H1 (cell line): ENCODE results near the gene PLCZ1. TPM values are rescaled to one million over a fixed set of nuclear protein-coding genes. Genes with fewer than 3 reads are reported as not detected.
A peak's percentile ranks its signal among the peaks of the same experiment; 100 is the strongest.

ENCODE experiments used
- CTCF ChIA-PET: fragments of 300-600 bp; sonication (Branson Sonifier 250); formaldehyde crosslinking; loops from one replicate; lab custom pipeline; 2021; ENCODE audit not compliant: partially characterized antibody; lab: Charles Lee
- POLR2A ChIA-PET: fragments of 300-600 bp; sonication (Branson Sonifier 250); formaldehyde crosslinking; loops from one replicate; lab custom pipeline; 2021; ENCODE audit warnings: inconsistent platforms; ENCODE audit not compliant: partially characterized antibody; lab: Charles Lee
- DNase-seq, 2 experiments: peaks; one replicate each; pipeline versions ENCODE4 v3.0.0 to v3.0.0-alpha.2; 2010 to 2022; ENCODE audit warnings: low spot score in 2 of 2, low read depth in 1 of 2, mixed read lengths in 1 of 2
- FAIRE-seq: peaks from 2 replicates; lab custom pipeline; 2011; peaks lifted over from hg19 to GRCh38; lab: Jason Lieb, UNC
- H2AFZ ChIP-seq: 2 replicates; pipeline ENCODE4 v1.8.1; 2012; ENCODE audit warnings: low read length, inconsistent platforms
- H2AK5ac ChIP-seq: 2 replicates; pipeline ENCODE4 v1.6.1; 2013; ENCODE audit warnings: low read depth, low read length
- H2BK120ac ChIP-seq: replicated peaks from 2 replicates; pipeline ENCODE3; 2013; ENCODE audit warnings: low read depth, low read length, inconsistent platforms
- H2BK12ac ChIP-seq: 2 replicates; pipeline ENCODE4 v1.6.1; 2013; ENCODE audit warnings: low read depth, low read length
- H2BK15ac ChIP-seq: 2 replicates; pipeline ENCODE4 v1.6.1; 2013; ENCODE audit warnings: low read length
- H2BK20ac ChIP-seq: 2 replicates; pipeline ENCODE4 v1.6.1; 2013; ENCODE audit warnings: low read length
- H2BK5ac ChIP-seq: 2 replicates; pipeline ENCODE4 v1.6.1; 2013; ENCODE audit warnings: low read depth, low read length
- H3K14ac ChIP-seq: 2 replicates; pipeline ENCODE4 v1.6.1; 2013; ENCODE audit warnings: inconsistent platforms; ENCODE audit not compliant: insufficient read length
- H3K18ac ChIP-seq: 2 replicates; pipeline ENCODE4 v1.6.1; 2013; ENCODE audit warnings: low read length; ENCODE audit errors: extremely low read depth
- H3K23ac ChIP-seq: 2 replicates; pipeline ENCODE4 v1.6.1; 2013; ENCODE audit warnings: inconsistent platforms; ENCODE audit not compliant: insufficient read length
- H3K23me2 ChIP-seq: 2 replicates; pipeline ENCODE4 v1.6.1; 2013; ENCODE audit warnings: low read depth, low read length
- H3K27ac ChIP-seq: 2 replicates; pipeline ENCODE4 v1.6.1; 2011; ENCODE audit warnings: low read depth, low read length, inconsistent platforms
- H3K27me3 ChIP-seq, 4 experiments: replicated peaks in 1 of 4; 1 replicate in 1 of 4; 2 replicates in 3 of 4; pipeline versions ENCODE4 v1.6.1 to v1.8.1; 2011 to 2013; ENCODE audit warnings: low read length in 3 of 4, mild to moderate bottlenecking in 3 of 4, inconsistent platforms in 2 of 4, mixed read lengths in 2 of 4, moderate library complexity in 1 of 4; ENCODE audit not compliant: control insufficient read depth in 3 of 4, insufficient read depth in 3 of 4; ENCODE audit errors: extremely low read depth in 1 of 4
- H3K36me3 ChIP-seq, 4 experiments: 2 replicates each; pipeline versions ENCODE4 v1.6.1 to v1.8.1; 2011 to 2013; ENCODE audit warnings: mild to moderate bottlenecking in 4 of 4, low read length in 3 of 4, moderate library complexity in 2 of 4, control low read depth in 1 of 4, inconsistent platforms in 1 of 4; ENCODE audit not compliant: insufficient read depth in 4 of 4, control insufficient read depth in 2 of 4
- H3K4ac ChIP-seq: replicated peaks from 2 replicates; pipeline ENCODE3; 2013; ENCODE audit warnings: low read length, low read depth, mixed read lengths, inconsistent platforms; ENCODE audit not compliant: insufficient read length
- H3K4me1 ChIP-seq, 4 experiments: replicated peaks in 1 of 4; 1 replicate in 1 of 4; 2 replicates in 3 of 4; pipeline versions ENCODE4 v1.6.1 to v1.8.1; 2011 to 2013; ENCODE audit warnings: low read length in 3 of 4, inconsistent platforms in 2 of 4, mixed read lengths in 1 of 4; ENCODE audit not compliant: insufficient read depth in 4 of 4, control insufficient read depth in 3 of 4
- H3K4me2 ChIP-seq, 2 experiments: 2 replicates each; pipeline versions ENCODE4 v1.6.1 to v1.8.1; 2011 to 2013; ENCODE audit warnings: low read depth in 2 of 2, low read length in 2 of 2, control low read depth in 1 of 2, inconsistent platforms in 1 of 2, mild to moderate bottlenecking in 1 of 2; ENCODE audit not compliant: insufficient read depth in 1 of 2
- H3K4me3 ChIP-seq, 4 experiments: fragments of 200-600, 300-600 bp in 1 of 4; sonication (generic), shearing (Covaris generic), sonication (Bioruptor Twin) in 1 of 4; 2 replicates each; pipeline versions ENCODE4 v1.5.1 to v1.8.1; 2011 to 2016; ENCODE audit warnings: low read length in 4 of 4, low read depth in 3 of 4, control low read depth in 2 of 4, inconsistent platforms in 2 of 4, mild to moderate bottlenecking in 2 of 4, mixed read lengths in 1 of 4, moderate library complexity in 1 of 4; ENCODE audit not compliant: insufficient read depth in 2 of 4; ENCODE audit errors: extremely low read depth in 1 of 4
- H3K56ac ChIP-seq: replicated peaks from 2 replicates; pipeline ENCODE3; 2013; ENCODE audit warnings: low read depth, mild to moderate bottlenecking, mixed read lengths, low read length, inconsistent platforms; ENCODE audit not compliant: insufficient read length
- H3K79me1 ChIP-seq: 2 replicates; pipeline ENCODE4 v1.6.1; 2013; ENCODE audit warnings: low read depth, low read length, control low read depth
- H3K79me2 ChIP-seq, 2 experiments: 2 replicates each; pipeline versions ENCODE4 v1.6.1 to v1.8.1; 2012 to 2013; ENCODE audit warnings: low read length in 2 of 2, mild to moderate bottlenecking in 2 of 2, inconsistent platforms in 1 of 2; ENCODE audit not compliant: insufficient read depth in 2 of 2, control insufficient read depth in 1 of 2
- H3K9ac ChIP-seq, 4 experiments: replicated peaks in 1 of 4; 1 replicate in 1 of 4; 2 replicates in 3 of 4; pipeline versions ENCODE4 v1.6.1 to v1.8.1; 2011 to 2013; ENCODE audit warnings: low read depth in 3 of 4, low read length in 3 of 4, control low read depth in 2 of 4, mild to moderate bottlenecking in 2 of 4, moderate library complexity in 2 of 4, inconsistent platforms in 1 of 4; ENCODE audit errors: extremely low read depth in 1 of 4
- H3K9me3 ChIP-seq, 2 experiments: 2 replicates each; pipeline versions ENCODE4 v1.6.1 to v1.8.1; 2012 to 2013; ENCODE audit warnings: mild to moderate bottlenecking in 2 of 2, moderate library complexity in 2 of 2, control low read depth in 1 of 2, inconsistent platforms in 1 of 2, low read depth in 1 of 2, low read length in 1 of 2, mixed read lengths in 1 of 2; ENCODE audit not compliant: insufficient read depth in 2 of 2
- H4K20me1 ChIP-seq, 2 experiments: replicated peaks in 1 of 2; 2 replicates each; pipeline versions ENCODE3 to v1.8.1; 2011 to 2013; ENCODE audit warnings: inconsistent platforms in 2 of 2, low read length in 2 of 2, mild to moderate bottlenecking in 1 of 2; ENCODE audit not compliant: insufficient read depth in 2 of 2, control insufficient read depth in 1 of 2
- H4K5ac ChIP-seq: 2 replicates; pipeline ENCODE4 v1.6.1; 2013; ENCODE audit warnings: low read length, low read depth, mixed read lengths, inconsistent platforms; ENCODE audit not compliant: insufficient read length
- H4K8ac ChIP-seq: 2 replicates; pipeline ENCODE4 v1.8.0; 2013; ENCODE audit warnings: mild to moderate bottlenecking, moderate library complexity, low read length, inconsistent platforms; ENCODE audit not compliant: insufficient read depth; ENCODE audit errors: extremely low read depth
- H4K91ac ChIP-seq: replicated peaks from 2 replicates; pipeline ENCODE3; 2013; ENCODE audit warnings: low read length, mixed read lengths, inconsistent platforms; ENCODE audit not compliant: insufficient read length
- ATF3 ChIP-seq: IDR thresholded peaks from 2 replicates; pipeline ENCODE4 v1.6.1; 2011; ENCODE audit warnings: low read depth, mild to moderate bottlenecking, low read length; ENCODE audit not compliant: insufficient read depth
- CBX8 ChIP-seq: fragments of 300-800, 300-1000 bp; sonication (generic); IDR thresholded peaks from 2 replicates; pipeline ENCODE4 v1.7.1; 2016; ENCODE audit warnings: low read depth, low read length, borderline replicate concordance
- E2F6 ChIP-seq: IDR thresholded peaks from 2 replicates; pipeline ENCODE4 v1.6.1; 2012; ENCODE audit warnings: inconsistent platforms
- EGR1 ChIP-seq: IDR thresholded peaks from 2 replicates; pipeline ENCODE4 v1.6.1; 2011; ENCODE audit warnings: low read depth, low read length, borderline replicate concordance
- GTF2F1 ChIP-seq: IDR thresholded peaks from 2 replicates; pipeline ENCODE4 v1.6.1; 2012; ENCODE audit warnings: low read depth, low read length, improper control_type of control experiment, borderline replicate concordance
- KDM4A ChIP-seq: IDR thresholded peaks from one replicate; pipeline ENCODE4 v1.7.1; 2012; ENCODE audit warnings: low read depth, mild to moderate bottlenecking, moderate library complexity, low read length, inconsistent platforms; ENCODE audit not compliant: severe bottlenecking
- RAD21 ChIP-seq, 2 experiments: IDR thresholded peaks in 1 of 2; conservative IDR thresholded peaks in 1 of 2; 2 replicates each; pipeline ENCODE4 v1.6.1; 2011; ENCODE audit warnings: low read depth in 2 of 2, low read length in 2 of 2, improper control_type of control experiment in 1 of 2, inconsistent platforms in 1 of 2, mild to moderate bottlenecking in 1 of 2, moderate library complexity in 1 of 2
- RFX5 ChIP-seq: IDR thresholded peaks from 2 replicates; pipeline ENCODE4 v1.6.1; 2011; ENCODE audit warnings: low read depth, low read length, improper control_type of control experiment, borderline replicate concordance
- TAF7 ChIP-seq: optimal IDR thresholded peaks from 2 replicates; pipeline ENCODE3; 2011; ENCODE audit warnings: low read depth, mild to moderate bottlenecking, inconsistent platforms, low read length, moderate library complexity, borderline replicate concordance
- TCF12 ChIP-seq: IDR thresholded peaks from 2 replicates; pipeline ENCODE4 v1.6.1; 2011; ENCODE audit warnings: low read depth, mild to moderate bottlenecking, low read length
- WGBS, 2 experiments: shearing (Covaris generic) in 1 of 2; methylation state at CpG; one replicate each; pipeline versions ENCODE4 v1.1.6 to v1.1.7; 2013 to 2015; ENCODE audit warnings: low lambda C conversion rate in 2 of 2, mixed read lengths in 2 of 2, inconsistent platforms in 1 of 2, low coverage in 1 of 2, missing lambda C conversion rate in 1 of 2; ENCODE audit not compliant: insufficient replicate concordance in 2 of 2, insufficient coverage in 1 of 2, insufficient read length in 1 of 2; ENCODE audit errors: extremely low coverage in 1 of 2, missing lambda C conversion rate in 1 of 2; 5-methylcytosine and 5-hydroxymethylcytosine counted together
- polyA plus RNA-seq, 7 experiments: library from polyadenylated mRNA; depleted of rRNA in 3 of 7; stranded (reverse) in 5 of 7; unstranded in 2 of 7; fragments of >200 nt in 5 of 7; fragments of 200-250 nt in 2 of 7; gene quantifications; 1 replicate in 5 of 7; 2 replicates in 1 of 7; 4 replicates in 1 of 7; pipeline versions ENCODE4 v1.2.1 to v1.2.3, GENCODE V29; 2011 to 2013; ENCODE audit warnings: missing spikeins in 2 of 7, mixed read lengths in 2 of 7
- total RNA-seq: library from RNA; stranded (reverse); fragmentation: NEBNext Ultra II Directional; extraction: Animal tissue kit (Norgen Biotek cat#: 25700); gene quantifications from 2 replicates; pipeline ENCODE4 v1.2.1, GENCODE V29; 2021

The PLCZ1 gene
- total and polyA plus RNA-seq, 2 of the 8 experiments (the other 6 are each of a cell fraction or from before 2014, with no cell fraction given): not detected

DNA sequence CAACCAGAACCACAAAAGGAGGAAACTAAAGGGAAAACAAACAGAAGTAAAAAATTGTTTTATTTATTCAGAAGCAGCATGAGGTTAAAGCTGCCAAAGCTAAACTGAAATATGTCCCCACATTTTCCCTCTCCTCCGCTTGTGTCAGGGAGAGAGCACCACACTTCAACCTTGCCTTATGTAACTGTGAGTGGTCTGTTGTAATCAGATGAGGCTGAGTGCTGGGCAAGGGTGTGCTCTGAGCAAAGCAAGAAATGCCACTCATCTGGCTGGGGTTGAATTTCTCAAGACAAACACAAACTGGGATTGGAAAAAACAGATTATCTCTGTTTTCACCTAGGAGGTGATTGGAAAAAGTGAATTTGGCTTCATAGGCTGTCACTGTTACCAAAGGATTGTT is 12.3 kb upstream of the PLCZ1 start:
- peaks cover 8 to 22% (median 12%) of the 10 kb centered on the region in 4 experiments for H3K4me1 ChIP-seq
- H3K56ac ChIP-seq: no peak overlapping the region
- H3K9me3 ChIP-seq: no peaks in the 10 kb centered on the region
- H3K23ac ChIP-seq: no peak overlapping the region
- peak overlapping the region; percentile 51; the same call in 1 of the 2 replicates for H3K18ac ChIP-seq
- no peak overlapping the region for H3K14ac ChIP-seq
- POLR2A ChIA-PET: no interaction called here
- H2AFZ ChIP-seq: peak overlapping the region; percentile 74
- H3K27me3 ChIP-seq: no peaks in the 10 kb centered on the region
- H3K23me2 ChIP-seq: no peaks in the 10 kb centered on the region
- H2BK12ac ChIP-seq: peak overlapping the region; percentile 86
- no peaks in the 10 kb centered on the region for H4K20me1 ChIP-seq
- H3K79me2 ChIP-seq: no peaks in the 10 kb centered on the region
- H2BK120ac ChIP-seq: no peak overlapping the region
- no peak overlapping the region for H2AK5ac ChIP-seq
- 92% methylated on average over 1 of the region's 1 CpG; no CpG with 5 or more reads in 1 of the 2 experiments for WGBS, 2 experiments
- H4K5ac ChIP-seq: no peak overlapping the region
- H3K4me3 ChIP-seq: no peak overlapping the region
- CTCF ChIA-PET: interaction anchor here (0.7 kb wide), 1 partner anchor 895 kb away, joined by 3 read pairs; no protein-coding TSS in a partner anchor
- no peak overlapping the region for H2BK20ac ChIP-seq
- no peak overlapping the region for H4K8ac ChIP-seq
- no peak overlapping the region for H3K4ac ChIP-seq
- FAIRE-seq (no peak), DNase-seq (no peak)
- no peak overlapping the region for H2BK5ac ChIP-seq
- no peak overlapping the region for H3K27ac ChIP-seq
- no peak overlapping the region for H3K9ac ChIP-seq
- no peaks in the 10 kb centered on the region for H3K36me3 ChIP-seq
- no peaks in the 10 kb centered on the region for H3K79me1 ChIP-seq
- no peak for TF ChIP-seq GTF2F1
- TF ChIP-seq CBX8: no peak
- TF ChIP-seq KDM4A: no peak
- no peak for TF ChIP-seq TCF12
- no peak for TF ChIP-seq ATF3
- TF ChIP-seq E2F6: no peak
- no peak for TF ChIP-seq EGR1
- TF ChIP-seq TAF7: no peak
- TF ChIP-seq RAD21 (IDR thresholded peaks at IDR 0.05 in 1 of 2, conservative IDR thresholded peaks at IDR 0.05 in 1 of 2; ENCODE audit: low read depth in 2 of 2, low read length in 2 of 2): no peak
- no peak for TF ChIP-seq RFX5
- H2BK15ac ChIP-seq: no peak overlapping the region
- H3K4me2 ChIP-seq: no peak overlapping the region
- H4K91ac ChIP-seq: no peak overlapping the region
